ENCODE results near the gene MACROD2.

The MACROD2 gene

GRCh38 chr20:14312001-14312400 is 316.7 kb downstream of the MACROD2 start:
- no peaks in the 10 kb centered on the region for H3K36me3 ChIP-seq (ENCODE audit: control insufficient read depth, insufficient read depth, low read length)

GRCh38 chr20:14313341-14314020 is 318.2 kb downstream of the MACROD2 start:
- Histone ChIP-seq H3K27me3 (ENCODE audit: control insufficient read depth, insufficient read depth, low read length) (no peaks in the 10 kb centered on the region), H3K36me3 (ENCODE audit: control insufficient read depth, insufficient read depth, low read length) (no peaks in the 10 kb centered on the region), H3K4me1 (ENCODE audit: control insufficient read depth, insufficient read depth, low read length) (no peaks in the 10 kb centered on the region), H3K9ac (ENCODE audit: low read depth, low read length) (no peak overlapping the region), H3K4me3 (ENCODE audit: low read depth, low read length) (no peak overlapping the region), H3K9me3 (ENCODE audit: control insufficient read depth, insufficient read depth, low read length) (no peaks in the 10 kb centered on the region)

More at GRCh38 chr20:14312001-14312400, 316.7 kb downstream of the MACROD2 start:
- H3K4me1 ChIP-seq (ENCODE audit: control insufficient read depth, insufficient read depth, low read length): no peaks in the 10 kb centered on the region
- no peak overlapping the region for H3K9ac ChIP-seq (ENCODE audit: low read depth, low read length)
- no peaks in the 10 kb centered on the region for H3K27me3 ChIP-seq (ENCODE audit: control insufficient read depth, insufficient read depth, low read length)
- H3K4me3 ChIP-seq (ENCODE audit: low read depth, low read length): no peak overlapping the region
- H3K9me3 ChIP-seq (ENCODE audit: control insufficient read depth, insufficient read depth, low read length): no peaks in the 10 kb centered on the region

- no peaks in the 10 kb centered on the region for H3K36me3 ChIP-seq (ENCODE audit: control insufficient read depth, insufficient read depth, low read length)
- H3K27me3 ChIP-seq (ENCODE audit: control insufficient read depth, insufficient read depth, low read length): no peaks in the 10 kb centered on the region
- no peak overlapping the region for H3K4me3 ChIP-seq (ENCODE audit: low read depth, low read length)
- H3K4me1 ChIP-seq (ENCODE audit: control insufficient read depth, insufficient read depth, low read length): no peaks in the 10 kb centered on the region
- no peak overlapping the region for H3K9ac ChIP-seq (ENCODE audit: low read depth, low read length)
- no peaks in the 10 kb centered on the region for H3K9me3 ChIP-seq (ENCODE audit: control insufficient read depth, insufficient read depth, low read length)
Measured at GRCh38 chr20:14319704-14320103, 324.4 kb downstream of the MACROD2 start.

- Histone ChIP-seq H3K4me3 (ENCODE audit: low read depth, low read length) (no peak overlapping the region), H3K36me3 (ENCODE audit: control insufficient read depth, insufficient read depth, low read length) (no peaks in the 10 kb centered on the region), H3K27me3 (ENCODE audit: control insufficient read depth, insufficient read depth, low read length) (peaks cover 6% of the 10 kb centered on the region), H3K4me1 (ENCODE audit: control insufficient read depth, insufficient read depth, low read length) (peaks cover 17% of the 10 kb centered on the region), H3K9ac (ENCODE audit: low read depth, low read length) (no peak overlapping the region), H3K9me3 (ENCODE audit: control insufficient read depth, insufficient read depth, low read length) (no peaks in the 10 kb centered on the region)
Measured at GRCh38 chr20:14331646-14332045, 336.3 kb downstream of the MACROD2 start.

- no peaks in the 10 kb centered on the region for H3K36me3 ChIP-seq (ENCODE audit: control insufficient read depth, insufficient read depth, low read length)
- no peak overlapping the region for H3K9ac ChIP-seq (ENCODE audit: low read depth, low read length)
- H3K4me3 ChIP-seq (ENCODE audit: low read depth, low read length): no peak overlapping the region
- peaks cover 17% of the 10 kb centered on the region for H3K4me1 ChIP-seq (ENCODE audit: control insufficient read depth, insufficient read depth, low read length)
- peaks cover 6% of the 10 kb centered on the region for H3K27me3 ChIP-seq (ENCODE audit: control insufficient read depth, insufficient read depth, low read length)
- H3K9me3 ChIP-seq (ENCODE audit: control insufficient read depth, insufficient read depth, low read length): no peaks in the 10 kb centered on the region
Measured at GRCh38 chr20:14332866-14333265, 337.6 kb downstream of the MACROD2 start.

GRCh38 chr20:14333721-14334120 is 338.4 kb downstream of the MACROD2 start:
- no peaks in the 10 kb centered on the region for H3K36me3 ChIP-seq (ENCODE audit: control insufficient read depth, insufficient read depth, low read length)
- H3K9me3 ChIP-seq (ENCODE audit: control insufficient read depth, insufficient read depth, low read length): no peaks in the 10 kb centered on the region
- H3K9ac ChIP-seq (ENCODE audit: low read depth, low read length): no peak overlapping the region
- H3K4me3 ChIP-seq (ENCODE audit: low read depth, low read length): no peak overlapping the region
- H3K27me3 ChIP-seq (ENCODE audit: control insufficient read depth, insufficient read depth, low read length): peaks cover 6% of the 10 kb centered on the region
- H3K4me1 ChIP-seq (ENCODE audit: control insufficient read depth, insufficient read depth, low read length): peaks cover 17% of the 10 kb centered on the region

GRCh38 chr20:14334306-14334930 is 339.1 kb downstream of the MACROD2 start:
- no peaks in the 10 kb centered on the region for H3K9me3 ChIP-seq (ENCODE audit: control insufficient read depth, insufficient read depth, low read length)
- H3K9ac ChIP-seq (ENCODE audit: low read depth, low read length): no peak overlapping the region
- peaks cover 6% of the 10 kb centered on the region for H3K27me3 ChIP-seq (ENCODE audit: control insufficient read depth, insufficient read depth, low read length)
- peaks cover 17% of the 10 kb centered on the region for H3K4me1 ChIP-seq (ENCODE audit: control insufficient read depth, insufficient read depth, low read length)
- peak overlapping the region; percentile 10 for H3K4me3 ChIP-seq (ENCODE audit: low read depth, low read length)
- H3K36me3 ChIP-seq (ENCODE audit: control insufficient read depth, insufficient read depth, low read length): no peaks in the 10 kb centered on the region

GRCh38 chr20:14335052-14335451 is 339.7 kb downstream of the MACROD2 start:
- Histone ChIP-seq H3K4me1 (ENCODE audit: control insufficient read depth, insufficient read depth, low read length) (peaks cover 17% of the 10 kb centered on the region), H3K4me3 (ENCODE audit: low read depth, low read length) (no peak overlapping the region), H3K9me3 (ENCODE audit: control insufficient read depth, insufficient read depth, low read length) (no peaks in the 10 kb centered on the region), H3K27me3 (ENCODE audit: control insufficient read depth, insufficient read depth, low read length) (peaks cover 6% of the 10 kb centered on the region), H3K36me3 (ENCODE audit: control insufficient read depth, insufficient read depth, low read length) (no peaks in the 10 kb centered on the region), H3K9ac (ENCODE audit: low read depth, low read length) (no peak overlapping the region)

- no peak overlapping the region for H3K9ac ChIP-seq (ENCODE audit: low read depth, low read length)
- peak overlapping the region; percentile 63 for H3K4me3 ChIP-seq (ENCODE audit: low read depth, low read length)
Measured at GRCh38 chr20:14336686-14337085, 341.4 kb downstream of the MACROD2 start.

GRCh38 chr20:14337400-14338171 is 342.3 kb downstream of the MACROD2 start, which contains the start of gene FLRT3:
TSS of gene FLRT3 (minus strand) at chr20:14337612. CDS start at chr20:14327506, 10,106 bp downstream.
- no peaks in the 10 kb centered on the region for H3K9me3 ChIP-seq (ENCODE audit: control insufficient read depth, insufficient read depth, low read length)
- H3K4me3 ChIP-seq (ENCODE audit: low read depth, low read length): peak within 1 kb of the TSS; percentile 63
- H3K36me3 ChIP-seq (ENCODE audit: control insufficient read depth, insufficient read depth, low read length): no peaks in the 10 kb centered on the region
- peaks cover 3% of the 10 kb centered on the region for H3K27me3 ChIP-seq (ENCODE audit: control insufficient read depth, insufficient read depth, low read length)
- no peak within 1 kb of the TSS for H3K9ac ChIP-seq (ENCODE audit: low read depth, low read length)
- peaks cover 11% of the 10 kb centered on the region for H3K4me1 ChIP-seq (ENCODE audit: control insufficient read depth, insufficient read depth, low read length)

More at GRCh38 chr20:14336686-14337085, 341.4 kb downstream of the MACROD2 start:
- peaks cover 4% of the 10 kb centered on the region for H3K27me3 ChIP-seq (ENCODE audit: control insufficient read depth, insufficient read depth, low read length)
- H3K4me1 ChIP-seq (ENCODE audit: control insufficient read depth, insufficient read depth, low read length): peaks cover 12% of the 10 kb centered on the region
- H3K36me3 ChIP-seq (ENCODE audit: control insufficient read depth, insufficient read depth, low read length): no peaks in the 10 kb centered on the region
- no peaks in the 10 kb centered on the region for H3K9me3 ChIP-seq (ENCODE audit: control insufficient read depth, insufficient read depth, low read length)

- no peak overlapping the region for H3K4me3 ChIP-seq (ENCODE audit: low read depth, low read length)
- H3K4me1 ChIP-seq (ENCODE audit: control insufficient read depth, insufficient read depth, low read length): no peaks in the 10 kb centered on the region
- no peaks in the 10 kb centered on the region for H3K27me3 ChIP-seq (ENCODE audit: control insufficient read depth, insufficient read depth, low read length)
- H3K36me3 ChIP-seq (ENCODE audit: control insufficient read depth, insufficient read depth, low read length): no peaks in the 10 kb centered on the region
- no peak overlapping the region for H3K9ac ChIP-seq (ENCODE audit: low read depth, low read length)
- no peaks in the 10 kb centered on the region for H3K9me3 ChIP-seq (ENCODE audit: control insufficient read depth, insufficient read depth, low read length)
Measured at GRCh38 chr20:14341801-14342200, 346.5 kb downstream of the MACROD2 start.

All from iPS-15b (cell line).